Right forelimb (tissue), 1 donor: ENCODE measurements around the gene VENTX.

ENCODE experiments used
- DNase-seq: peaks from one replicate; pipeline ENCODE4 v3.0.0-alpha.2; 2018

Gene VENTX

DNA sequence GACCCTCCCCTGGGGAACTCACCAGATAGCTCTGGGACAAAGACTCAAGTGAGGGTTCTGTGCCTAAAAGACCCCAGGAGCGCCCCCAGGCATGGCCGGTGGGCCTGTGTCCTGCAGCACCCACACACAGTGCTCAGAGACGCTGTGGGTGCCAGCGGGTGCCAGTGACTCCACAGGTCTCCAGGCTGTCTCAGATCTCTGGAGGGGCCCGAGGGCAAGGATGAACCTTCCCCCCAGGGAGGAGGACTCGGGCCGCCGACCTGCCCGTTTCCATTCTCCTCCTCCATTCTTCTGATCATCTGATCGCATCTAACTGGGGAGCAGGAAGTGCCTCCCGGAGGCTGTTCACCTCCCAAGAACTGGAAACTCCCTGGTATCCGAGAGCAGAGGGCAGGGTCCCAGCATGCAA lies 38.0 kb downstream of the VENTX start:
- no peak for DNase-seq

DNA sequence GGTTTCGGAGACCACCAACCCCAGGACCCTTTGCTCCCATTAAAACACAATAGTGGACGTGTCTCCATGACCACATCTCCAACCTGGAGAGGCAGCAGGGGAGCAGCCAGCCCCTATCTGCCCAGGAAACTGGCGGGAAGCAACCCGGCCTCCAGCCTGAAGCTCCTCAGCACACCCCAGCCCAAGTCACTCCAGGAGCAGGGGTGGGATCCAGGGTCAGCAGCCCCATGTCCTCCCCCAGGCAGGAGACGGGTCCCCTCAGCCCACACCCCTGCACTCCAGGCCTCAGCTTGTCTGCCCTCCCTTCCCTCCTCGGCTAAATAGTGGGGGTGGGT lies 38.4 kb downstream of the VENTX start:
- DNase-seq: no peak

DNA sequence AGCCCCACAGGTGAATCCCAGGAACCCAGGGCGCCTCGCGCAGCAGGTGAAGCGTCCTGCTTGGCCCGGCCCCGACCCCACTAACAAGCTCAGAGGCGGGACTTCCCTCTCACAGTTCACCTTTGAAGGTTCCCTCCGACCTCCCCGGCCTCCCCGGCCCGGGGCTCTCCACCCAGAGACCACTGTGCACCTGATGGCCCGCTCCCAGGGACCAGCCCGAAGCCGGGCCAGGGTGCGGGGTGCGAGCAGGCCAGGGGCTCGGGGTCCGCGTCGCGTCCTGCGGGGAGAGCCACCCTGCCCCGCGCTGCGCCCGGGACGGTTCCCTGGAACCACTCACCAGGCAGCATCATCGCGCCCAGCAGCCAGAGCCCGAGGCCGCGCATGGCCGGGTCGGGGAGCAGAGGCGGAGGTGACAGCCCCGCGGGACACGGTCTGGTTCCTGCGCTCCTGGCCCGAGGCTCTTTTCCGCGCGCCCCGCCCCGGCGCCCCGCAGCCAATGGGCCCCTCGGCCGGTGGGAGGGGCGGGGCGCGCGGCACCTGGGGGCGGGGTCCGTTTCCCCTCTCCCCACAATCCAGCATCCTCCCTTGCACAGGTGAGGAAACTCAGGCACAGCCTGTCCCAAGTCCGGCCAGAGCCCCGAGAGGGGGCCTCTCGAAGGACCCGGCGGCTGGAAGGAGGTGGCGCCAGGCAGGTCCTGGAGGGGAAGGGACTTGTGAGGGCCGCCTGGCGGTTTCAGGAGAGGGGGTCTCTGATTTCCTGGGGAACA lies 39.0 kb downstream of the VENTX start, which contains the start of gene ADAM8:
Gene ADAM8, minus strand, starts transcription at position 434 of the 767 bp plus-strand sequence. Its CDS starts 51 bp downstream, at position 383.
- no peak for DNase-seq

DNA sequence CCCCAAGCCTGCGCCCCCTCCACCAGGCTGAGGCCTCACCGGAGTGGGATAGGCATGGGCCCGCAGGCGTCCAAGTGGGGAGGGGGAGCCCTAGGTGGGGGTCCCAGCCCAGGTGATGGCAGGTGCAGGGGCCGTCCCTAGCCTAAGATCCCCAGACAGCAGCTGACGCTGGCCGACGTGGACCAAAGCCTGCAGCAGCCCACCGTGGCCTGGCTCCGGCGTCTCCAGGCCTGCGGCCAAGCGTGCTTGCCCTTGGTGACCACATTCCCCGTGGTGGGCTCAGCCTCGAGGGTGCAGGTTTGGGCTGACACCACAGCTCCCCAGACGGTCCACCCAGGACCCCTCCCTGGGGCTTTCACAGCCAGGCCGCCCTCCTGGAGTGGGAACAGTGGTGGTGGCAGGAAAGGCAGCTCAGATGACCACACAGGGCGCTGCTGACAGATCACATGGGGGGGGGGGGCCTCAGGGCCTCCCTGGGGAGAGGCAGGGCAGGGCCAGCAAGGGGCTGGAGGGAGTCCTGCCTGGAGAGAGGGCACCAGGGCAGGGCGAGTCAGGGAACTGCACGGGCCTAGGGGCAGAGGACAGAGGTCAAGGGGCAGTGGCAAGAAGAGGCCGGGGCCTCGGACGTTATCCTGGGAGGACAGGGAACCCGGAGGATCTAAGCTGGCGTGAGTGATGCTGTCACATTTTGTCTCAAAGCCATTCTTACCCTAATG lies 39.8 kb downstream of the VENTX start:
- no peak for DNase-seq

DNA sequence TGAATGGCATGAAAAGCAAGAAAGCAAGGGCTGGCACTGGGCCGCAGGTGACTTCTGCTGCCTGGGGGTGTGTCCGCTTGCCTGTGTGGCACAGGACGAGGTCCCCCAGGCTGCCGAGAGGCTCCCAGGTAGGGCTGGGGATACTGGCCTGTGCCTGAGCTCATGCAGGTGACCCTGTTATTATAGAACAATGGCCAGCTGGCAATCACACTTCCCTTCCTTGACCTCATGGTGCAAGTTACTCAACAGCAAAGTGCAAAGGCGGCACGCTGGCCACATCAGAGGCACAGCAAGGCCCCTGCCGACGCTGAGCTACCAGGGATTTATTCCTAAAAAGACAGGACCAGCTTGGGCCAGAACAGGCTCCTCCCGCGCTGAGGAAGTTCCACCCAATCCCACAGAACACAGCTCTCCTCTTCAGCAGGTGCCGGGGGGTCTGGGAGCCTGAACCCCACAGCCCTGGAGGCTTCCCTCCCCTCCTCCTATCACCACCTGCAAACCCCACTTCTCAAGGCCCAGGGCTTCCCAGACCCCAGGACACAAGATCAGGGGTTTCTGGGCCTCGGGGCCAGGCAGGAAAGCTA lies 40.4 kb downstream of the VENTX start:
- no peak for DNase-seq

DNA sequence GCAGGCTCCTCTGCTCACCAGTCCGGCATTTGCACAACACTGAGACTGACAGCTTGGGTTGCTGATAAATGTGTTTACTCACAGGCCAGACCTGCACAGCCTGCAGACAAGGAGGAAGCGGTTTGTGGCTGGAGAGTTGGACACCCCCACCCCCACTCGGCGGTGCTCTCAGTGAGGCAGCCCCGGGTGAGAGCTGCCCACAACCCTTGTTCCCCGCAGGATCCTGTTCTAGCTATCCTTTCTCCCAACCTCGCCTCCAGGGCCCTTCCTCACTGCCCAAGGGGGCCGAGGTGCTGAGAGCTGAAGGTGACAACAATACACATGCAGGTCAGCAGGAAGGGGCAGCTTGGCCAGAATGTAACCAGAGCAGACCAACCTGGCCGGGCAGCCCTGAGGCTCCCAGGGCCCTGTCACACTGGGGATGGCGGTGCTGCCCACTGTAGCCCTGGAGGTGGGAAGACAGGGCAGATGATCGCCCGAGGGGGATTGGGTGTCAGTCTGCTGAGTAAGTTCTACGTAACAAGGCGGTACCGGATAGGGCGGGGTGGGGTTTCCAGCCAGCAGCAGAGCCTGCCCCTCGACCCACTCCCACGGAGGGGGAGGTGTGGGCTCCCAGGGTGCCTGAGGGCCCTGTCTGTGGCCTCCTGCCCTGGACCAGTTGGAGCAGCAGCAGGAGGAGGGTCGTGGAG lies 41.1 kb downstream of the VENTX start:
- no peak for DNase-seq

DNA sequence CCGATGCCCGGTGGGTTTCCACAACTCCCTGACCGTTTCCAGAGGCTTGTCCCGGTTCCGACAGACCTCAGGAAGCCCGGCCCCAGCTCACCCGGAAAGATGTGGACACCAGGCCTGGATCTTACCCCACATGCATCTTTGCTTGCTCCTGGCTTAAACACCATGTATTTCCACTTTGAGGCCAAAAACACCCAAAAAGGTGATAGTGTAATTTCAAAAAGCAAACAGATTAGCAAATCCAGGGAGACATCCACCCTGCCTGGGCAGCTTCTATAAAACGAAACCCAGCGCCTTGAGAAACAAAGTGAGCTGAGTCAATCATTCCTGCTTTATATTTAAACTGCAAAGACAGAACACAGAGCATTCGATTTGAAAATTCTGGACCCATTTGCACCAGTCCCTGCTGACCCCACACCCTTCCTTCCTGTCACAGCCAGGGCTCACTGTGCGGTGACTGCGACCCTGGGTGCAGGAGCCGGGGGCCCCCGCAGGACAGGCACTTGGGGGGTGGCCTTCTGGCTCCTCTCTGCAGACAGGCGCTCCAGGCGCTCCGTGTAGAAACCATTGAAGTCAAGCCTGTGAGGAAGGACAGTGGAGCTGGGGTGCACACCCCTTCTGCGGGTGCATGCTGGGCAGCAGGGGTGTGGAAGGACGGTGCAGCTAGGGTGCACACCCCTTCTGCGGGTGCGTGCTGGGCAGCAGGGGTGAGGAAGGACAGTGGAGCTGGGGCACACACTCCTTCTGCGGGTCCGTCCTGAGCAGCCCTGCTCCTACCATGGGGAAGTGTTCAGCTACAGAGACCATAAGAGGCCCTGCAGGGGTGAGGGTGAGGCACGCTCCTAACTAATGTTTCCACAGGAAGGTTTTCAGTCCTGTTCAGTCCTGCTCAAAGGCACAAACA lies 41.9 kb downstream of the VENTX start:
- DNase-seq: no peak

DNA sequence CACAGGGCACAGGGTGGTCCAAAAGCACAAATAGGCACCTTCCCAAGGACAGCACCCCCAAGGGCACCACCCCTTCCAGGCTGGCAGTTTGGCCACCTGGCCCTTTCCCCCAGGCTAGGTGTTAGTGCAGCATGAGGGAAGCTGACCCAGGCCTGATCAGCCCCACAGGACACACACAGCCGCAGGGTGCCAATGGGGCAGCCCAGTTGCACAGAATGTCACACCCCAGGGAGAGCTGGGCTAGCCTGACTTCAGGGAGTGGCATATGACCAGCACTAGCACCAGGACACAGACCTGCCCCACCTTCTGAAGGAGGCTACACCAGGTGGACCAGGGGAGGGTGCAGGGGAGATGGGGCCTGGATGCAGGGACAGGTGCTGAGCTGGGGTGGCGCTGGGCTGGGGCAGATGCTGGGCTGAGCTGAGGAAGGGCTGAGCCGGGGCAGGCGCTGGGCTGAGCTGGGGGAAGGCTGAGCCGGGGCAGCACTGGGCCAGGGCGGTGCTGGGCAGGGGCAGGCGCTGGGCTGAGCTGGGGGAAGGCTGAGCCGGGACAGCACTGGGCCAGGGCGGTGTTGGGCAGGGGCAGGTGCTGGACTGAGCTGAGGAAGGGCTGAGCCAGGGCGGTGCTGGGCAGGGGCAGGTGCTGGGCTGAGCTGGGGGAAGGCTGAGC lies 42.9 kb downstream of the VENTX start:
- no peak for DNase-seq

DNA sequence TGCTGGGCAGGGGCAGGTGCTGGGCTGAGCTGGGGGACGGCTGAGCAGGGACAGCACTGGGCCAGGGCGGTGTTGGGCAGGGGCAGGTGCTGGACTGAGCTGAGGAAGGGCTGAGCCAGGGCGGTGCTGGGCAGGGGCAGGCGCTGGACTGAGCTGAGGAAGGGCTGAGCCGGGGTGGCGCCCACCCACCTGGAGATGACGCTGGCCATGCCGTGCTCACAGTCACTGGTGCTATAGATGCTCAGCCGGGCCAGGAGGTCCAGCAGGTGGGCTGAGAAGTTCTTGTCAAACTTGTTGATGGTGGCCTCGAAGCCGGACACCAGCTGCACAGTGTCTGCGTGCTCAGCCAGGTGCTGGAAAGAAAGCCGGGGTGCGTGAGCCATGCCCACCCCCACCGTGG lies 43.4 kb downstream of the VENTX start:
- no peak for DNase-seq

DNA sequence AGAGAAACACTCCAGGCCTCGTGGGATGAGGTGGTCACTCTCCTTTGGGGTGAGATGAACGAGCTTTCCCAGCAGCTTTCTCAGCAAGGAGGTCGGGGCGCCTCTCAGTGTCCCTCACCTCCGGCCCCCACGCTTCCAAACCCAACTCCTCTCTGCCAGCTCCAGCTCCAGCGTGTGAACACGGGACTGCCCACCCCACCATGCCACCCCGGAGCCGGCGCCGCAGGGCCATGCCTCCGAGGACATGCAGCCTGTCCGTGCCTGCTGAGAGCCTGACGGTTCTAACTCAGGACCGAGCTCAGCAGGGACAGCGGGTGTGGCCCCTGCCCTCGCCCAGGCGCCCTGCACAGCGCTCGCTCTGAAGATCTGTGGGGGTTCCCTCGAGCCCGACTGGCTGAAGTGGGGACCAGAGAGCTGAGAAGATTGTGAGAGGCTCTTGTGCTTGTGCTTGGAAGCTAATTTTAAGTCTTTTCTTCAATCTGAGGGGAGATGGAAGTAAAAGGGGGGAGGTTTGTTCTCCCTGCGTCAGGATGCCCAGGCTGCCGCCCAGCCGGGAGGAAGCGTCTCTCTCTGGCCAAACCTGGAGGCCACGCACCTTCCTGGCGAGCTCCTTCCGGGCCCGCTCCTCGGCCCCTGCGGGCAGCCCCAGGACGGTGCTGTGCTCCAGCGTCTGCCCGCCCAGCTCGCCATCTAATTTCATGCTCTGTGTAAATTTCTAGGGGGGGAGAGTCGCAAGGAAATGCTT lies 44.1 kb downstream of the VENTX start:
- DNase-seq: no peak

DNA sequence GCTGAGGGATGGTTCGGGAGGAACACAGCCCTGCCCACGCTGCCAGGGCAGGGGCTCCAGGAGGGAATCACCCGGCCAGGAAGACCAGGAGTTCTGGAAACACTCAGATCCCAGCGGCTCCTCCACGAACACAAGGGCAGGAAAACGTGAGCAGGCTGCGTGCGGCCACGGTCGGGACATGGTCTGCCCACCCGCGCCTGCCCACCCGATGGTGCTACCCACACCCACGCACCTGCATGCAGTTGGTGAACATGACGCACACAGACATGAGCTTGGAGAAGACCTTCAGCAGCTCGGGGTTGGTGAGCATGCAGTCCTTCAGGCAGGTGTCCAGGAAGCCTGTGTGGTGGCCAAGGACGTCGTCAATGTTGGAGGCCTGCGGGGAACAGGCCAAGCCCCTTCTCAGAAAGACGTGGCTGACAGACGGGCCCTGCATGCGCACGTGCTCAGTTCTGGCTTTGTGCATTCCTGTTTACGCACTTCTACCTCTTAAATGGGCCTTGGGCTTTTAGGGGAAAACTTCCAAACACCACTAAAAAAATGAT lies 45.3 kb downstream of the VENTX start:
- DNase-seq: no peak

DNA sequence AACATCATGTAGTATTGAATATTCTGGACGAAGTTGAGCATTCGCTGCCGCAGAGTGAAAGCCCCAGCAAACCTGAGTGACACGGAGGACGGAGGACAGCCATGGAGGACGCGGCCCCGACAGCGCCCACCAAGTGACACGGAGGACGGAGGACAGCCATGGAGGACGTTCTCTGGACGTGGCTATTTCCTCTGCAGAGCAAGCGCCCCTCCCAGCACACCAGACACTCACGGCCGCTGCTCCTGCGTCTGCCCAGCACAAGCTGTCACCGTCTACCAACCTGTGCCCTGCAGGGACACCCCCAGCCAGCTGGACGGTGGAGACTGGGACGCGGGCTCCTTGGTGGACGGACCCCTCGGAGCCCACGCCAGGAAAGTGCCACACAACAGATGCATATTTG lies 46.3 kb downstream of the VENTX start:
- DNase-seq: no peak

DNA sequence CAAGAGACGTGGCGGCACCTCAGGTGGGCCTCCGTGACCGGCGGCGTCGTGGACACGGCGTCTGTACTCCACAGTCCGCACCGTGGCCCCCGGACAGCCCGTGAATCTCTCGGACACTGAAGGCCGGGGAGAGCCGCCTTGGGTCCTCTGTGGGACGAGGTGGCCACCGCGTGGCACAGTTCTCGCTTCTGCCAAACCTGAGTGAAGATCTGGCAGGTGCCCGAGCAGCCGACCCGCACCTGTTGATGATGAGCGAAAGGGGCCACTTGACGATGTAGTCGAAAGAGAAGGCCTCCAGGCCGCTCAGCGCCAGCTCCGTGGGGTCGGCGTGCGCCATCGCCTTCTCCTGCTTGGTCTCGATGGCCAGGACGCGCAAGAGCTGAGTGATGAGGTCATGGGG lies 47.6 kb downstream of the VENTX start:
- DNase-seq: no peak

DNA sequence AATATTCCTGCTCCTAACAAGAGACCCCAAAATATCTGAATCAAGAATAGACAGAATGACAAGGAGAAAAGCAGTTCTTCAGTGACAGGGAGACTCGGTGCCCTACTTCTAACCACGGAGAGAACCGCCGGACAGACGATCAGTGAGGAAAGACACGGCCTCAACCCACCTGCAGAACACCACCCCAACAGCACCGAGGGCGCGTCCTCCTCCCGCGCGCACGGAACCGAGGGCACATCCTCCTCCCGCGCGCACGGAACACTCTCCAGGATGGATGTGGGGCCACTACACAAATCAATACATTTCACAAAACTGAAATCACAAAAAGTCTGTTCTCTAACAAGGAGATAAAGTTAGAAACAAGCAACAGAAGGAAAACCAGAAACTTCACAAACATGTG lies 48.7 kb downstream of the VENTX start:
- DNase-seq: no peak

DNA sequence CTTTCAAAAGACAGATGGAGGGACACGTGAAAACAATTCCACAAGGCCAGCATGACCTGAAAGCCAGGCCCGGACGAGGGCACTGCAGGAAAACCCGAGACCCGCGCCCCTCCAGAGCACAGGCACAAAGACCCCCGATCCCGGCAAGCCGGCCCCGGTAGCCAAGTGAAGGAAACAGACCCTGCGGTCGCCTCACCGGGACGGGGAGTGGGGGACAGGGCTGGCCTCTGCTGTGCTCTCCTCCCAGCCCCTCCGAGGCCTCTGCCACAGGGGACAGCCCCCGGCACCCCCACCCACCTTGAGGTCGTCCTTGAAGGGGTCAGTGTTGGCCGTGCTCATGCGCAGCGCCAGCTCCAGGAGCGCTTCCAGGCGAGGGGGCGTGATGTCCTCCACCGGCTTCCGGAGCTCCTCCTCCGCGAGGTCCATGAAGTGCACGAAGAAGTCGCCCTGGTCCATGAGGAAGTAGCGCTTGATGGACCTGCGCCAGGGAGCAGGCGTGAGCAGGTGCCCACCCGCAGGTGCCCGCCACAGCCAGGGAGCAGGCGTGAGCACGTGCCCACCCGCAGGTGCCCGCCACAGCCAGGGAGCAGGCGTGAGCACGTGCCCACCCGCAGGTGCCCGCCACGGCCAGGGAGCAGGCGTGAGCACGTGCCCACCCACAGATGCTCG lies 50.3 kb downstream of the VENTX start:
- DNase-seq: no peak

DNA sequence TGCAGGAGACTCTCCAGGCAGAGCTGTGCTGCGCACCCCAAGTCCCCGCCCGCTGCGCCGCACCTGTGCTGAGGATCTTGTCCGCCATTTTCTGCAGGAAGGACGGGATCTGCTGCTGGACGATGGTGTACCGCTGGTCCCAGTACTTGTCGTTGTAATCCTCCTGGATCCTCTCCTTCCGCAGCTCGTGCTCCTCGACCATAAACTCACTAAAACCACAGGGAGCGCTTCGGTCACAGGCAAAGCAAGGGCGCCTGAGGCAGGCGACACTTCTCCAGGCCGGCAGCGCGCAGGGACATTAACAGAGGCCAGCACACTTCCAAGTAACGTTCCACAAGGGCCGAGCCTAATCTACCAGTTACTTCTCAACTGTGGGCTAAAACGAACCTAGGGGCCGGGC lies 52.1 kb downstream of the VENTX start:
- DNase-seq: no peak
